Measurements from ENCODE around the gene CADM4.
"Not testable (repeated sequence)": the region's sequence is repeated elsewhere in the genome, so short reads cannot be mapped to it uniquely, and the experiment has no call there.

The CADM4 gene

DNA sequence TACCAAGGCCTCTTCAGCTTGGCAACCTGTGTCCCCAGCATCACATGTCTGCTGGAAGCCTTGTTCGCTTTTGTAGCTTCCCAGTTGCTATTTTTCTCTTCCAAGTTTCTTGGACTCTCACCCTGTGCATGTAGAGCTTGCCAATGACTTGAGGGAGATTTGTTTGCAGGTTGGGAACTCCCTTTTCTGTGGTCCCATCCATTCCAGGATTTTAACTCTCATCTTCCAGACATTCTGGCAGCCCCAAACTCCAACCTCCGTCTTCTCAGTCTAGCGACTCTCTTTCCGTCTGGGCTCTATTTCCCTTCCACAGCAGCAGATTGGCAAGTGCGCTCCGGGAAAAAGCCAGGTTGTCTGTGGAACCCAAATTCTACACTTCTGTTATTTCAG is 21.3 kb upstream of the CADM4 start:
- DNase-seq = no peak

DNA sequence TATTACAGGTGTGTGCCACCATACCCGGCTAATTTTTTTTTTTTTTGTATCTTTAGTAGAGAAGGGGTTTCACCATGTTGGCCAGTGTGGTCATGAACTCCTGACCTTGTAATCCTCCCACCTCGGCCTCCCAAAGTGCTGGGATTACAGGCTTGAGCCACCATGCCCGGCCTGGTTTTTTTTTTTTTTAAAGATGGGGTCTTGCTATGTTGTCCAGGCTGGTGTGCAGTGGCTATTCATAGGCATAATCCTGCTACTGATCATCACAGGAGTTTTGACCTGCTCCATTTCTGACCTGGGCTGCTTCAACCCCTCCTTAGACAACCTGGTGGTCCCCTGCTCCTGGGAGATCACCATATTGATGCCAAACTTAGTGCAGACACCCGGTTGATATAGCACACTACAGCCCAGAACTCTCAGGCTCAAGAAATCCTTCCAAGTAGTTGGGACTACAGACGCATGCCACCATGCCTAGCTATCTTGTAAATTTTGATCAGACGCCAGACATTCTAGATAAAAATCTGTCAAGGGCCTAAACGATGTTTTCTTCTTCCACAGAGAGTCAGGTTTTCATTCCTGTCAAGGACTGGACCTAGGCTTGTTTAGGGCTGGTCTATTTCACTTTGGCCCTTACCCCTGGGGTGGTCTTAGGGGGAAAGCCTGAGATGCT is 20.8 kb upstream of the CADM4 start:
- DNase-seq = no peak

DNA sequence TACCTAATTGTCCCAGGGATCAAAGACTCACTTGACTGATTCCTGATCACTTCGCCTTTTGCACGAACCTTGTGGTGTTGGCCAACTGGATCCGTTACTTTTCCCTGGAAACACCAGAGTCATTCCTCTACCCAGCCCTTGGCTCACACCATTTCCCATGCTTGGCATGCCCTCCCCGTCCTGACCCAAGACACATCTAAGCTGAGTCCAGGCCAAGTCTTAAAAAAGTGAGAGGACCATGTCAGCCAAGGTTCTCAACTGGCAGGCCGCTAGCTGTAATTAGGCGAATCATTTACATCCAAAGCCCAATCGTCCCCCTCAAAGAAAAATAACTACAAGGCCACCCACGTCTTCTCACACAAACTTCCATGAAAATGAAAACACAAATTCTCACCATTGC is 18.8 kb upstream of the CADM4 start:
- DNase-seq = no peak

DNA sequence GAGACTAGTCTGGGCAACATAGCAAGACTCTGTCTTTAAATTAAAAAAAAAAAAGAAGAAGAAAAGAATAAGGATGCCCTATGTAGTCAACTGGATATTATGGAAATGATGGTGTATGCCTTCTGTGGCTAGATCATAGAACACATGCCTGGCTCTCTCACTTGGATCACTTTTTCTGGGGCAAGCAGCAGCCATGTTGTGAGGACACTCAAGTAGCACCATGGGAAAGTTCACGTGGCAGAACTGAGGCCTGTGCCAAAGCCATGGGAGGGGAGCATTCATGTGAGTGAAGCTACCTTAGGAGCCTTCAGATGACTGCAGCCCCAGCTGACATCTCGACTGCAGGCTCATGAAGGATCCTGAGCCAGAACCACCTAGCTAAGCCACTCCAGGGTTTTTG is 18.4 kb upstream of the CADM4 start:
- DNase-seq = no peak

DNA sequence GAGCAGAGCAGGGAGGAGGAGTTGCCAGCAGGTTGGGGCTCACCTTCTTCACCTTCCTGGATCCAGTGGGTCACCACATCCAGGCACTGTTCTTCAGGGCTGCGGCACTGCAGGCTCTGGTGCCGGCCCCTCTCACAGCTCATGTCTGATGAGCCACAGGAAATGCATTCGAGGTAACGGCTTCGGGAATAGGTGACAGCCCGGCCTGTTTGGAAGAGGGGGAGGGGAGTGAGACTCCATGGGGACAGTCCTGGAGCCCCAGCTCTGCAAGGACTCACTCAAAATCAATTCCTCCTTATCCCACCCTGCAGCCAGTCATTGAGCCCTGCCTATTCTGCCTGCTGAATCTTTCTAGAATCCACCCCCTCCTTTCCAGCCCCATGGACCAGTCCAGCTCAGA is 16.8 kb upstream of the CADM4 start:
- DNase-seq = no peak

DNA sequence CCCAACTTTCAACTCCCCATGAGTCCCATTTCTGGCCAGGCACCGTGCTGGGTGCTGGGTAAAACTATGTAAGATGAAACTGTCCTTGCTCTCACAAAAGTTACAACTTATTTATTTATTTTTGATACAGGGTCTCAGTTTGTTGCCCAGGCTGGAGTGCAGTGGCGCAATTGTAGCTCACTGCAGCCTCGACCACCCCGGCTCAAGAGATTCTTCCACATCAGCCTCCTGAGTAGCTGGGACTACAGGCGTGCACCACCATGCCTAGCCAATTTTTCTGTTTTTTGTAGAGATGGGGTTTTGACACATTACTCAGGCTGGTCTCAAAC is 12.9 kb upstream of the CADM4 start:
- no peak for DNase-seq

- peak; percentile 18 to 49 for DNase-seq
Measured at GRCh38 chr19:43651758-43652545, 12.3 kb upstream of the CADM4 start.

GRCh38 chr19:43650276-43650675 is 10.6 kb upstream of the CADM4 start:
- DNase-seq = not testable (repeated sequence)

DNA sequence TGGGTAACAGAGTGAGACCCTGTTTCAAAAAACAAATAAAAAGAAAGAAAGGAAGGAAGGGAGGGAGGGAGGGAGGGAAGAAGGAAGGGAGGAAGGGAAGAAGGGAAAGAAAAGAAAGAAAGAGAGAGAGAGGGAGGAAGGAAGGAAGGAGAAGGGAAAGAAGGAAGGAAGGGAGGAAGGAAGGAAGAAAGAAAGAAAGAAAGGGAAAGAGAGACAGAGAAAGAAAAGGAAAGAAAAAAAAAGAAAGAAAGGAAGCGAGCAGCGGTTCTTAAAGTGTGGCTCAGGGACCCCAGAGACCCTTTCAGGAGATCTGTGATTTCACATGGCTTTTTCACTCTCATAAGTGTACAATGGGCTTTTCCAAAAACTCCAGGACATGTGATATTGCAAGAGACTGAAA is 9.9 kb upstream of the CADM4 start:
- DNase-seq = no peak

DNA sequence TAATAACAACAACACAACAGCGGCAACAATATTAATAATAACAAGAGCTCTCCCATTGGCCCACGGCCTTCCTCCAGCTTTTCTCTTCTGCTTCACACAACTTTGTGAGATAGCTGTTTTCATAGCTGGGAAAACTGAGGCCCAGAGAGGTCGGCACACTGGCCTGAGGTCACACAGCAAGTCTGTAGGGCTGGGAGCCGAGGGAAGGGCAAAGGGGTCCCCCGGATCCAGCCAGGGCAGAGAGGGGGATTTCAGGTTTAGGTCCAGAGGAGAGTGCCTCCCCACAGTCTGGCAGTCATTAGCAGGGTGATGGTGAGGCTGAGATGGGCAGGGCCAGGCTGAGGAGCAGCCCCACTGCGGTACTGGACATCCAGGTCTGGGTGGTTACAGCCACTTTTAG is 9.0 kb upstream of the CADM4 start:
- no peak for DNase-seq

DNA sequence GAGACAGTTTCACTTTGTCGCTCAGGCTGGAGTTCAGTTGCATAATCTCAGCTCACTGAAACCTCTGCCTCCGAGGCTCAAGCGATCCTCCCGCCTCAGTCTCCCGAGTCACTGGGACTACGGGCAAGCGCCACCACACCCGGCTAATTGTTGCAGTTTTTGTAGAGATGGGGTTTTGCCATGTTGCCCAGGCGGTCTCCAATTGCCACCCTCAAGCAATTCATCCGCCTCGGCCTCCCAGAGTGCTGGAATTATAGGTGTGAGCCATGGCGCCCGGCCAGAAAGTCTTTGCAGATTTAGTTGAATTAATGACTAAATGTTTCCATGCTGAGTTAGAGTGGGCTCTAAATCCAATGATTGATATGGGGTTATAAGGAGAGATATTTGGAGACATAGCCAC is 4.5 kb upstream of the CADM4 start:
- DNase-seq = no peak

GRCh38 chr19:43643326-43643725 is 3.7 kb upstream of the CADM4 start:
- no peak for DNase-seq

GRCh38 chr19:43642531-43642930 is 2.9 kb upstream of the CADM4 start:
- no peak for DNase-seq

- DNase-seq = no peak
Measured at GRCh38 chr19:43641333-43641732, 1.7 kb upstream of the CADM4 start.

GRCh38 chr19:43640424-43640757 is 741 bp upstream of the CADM4 start:
- no peak for DNase-seq

DNA sequence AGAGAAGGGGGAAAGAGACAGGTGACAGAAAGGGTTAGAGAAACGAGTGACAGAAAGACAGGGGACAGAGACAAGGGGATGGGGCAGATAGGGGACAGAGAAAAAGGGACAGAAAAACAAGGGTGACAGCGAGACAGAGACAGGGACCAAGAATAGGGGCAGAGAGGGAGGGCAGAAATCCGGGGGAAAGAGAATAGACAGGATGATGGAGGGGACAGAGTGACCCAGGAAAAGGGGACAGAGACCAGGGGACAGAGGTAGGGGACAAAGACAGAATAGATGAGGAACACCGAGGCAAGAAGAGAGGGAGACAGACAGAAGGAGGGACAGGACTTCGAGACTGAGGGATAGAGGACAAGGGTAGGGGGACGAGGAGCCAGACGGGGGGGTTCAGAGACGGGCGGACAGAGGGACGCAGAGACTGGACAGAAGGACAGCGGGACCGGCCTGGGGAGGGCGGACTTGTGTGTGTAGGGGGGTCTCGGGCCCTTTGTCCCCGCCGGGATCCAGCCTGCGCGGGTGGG is 593 bp downstream of the CADM4 start:
- DNase-seq = no peak

- no peak for DNase-seq
Measured at GRCh38 chr19:43638214-43638994, 1.2 kb downstream of the CADM4 start.

GRCh38 chr19:43636121-43636683 is 3.4 kb downstream of the CADM4 start:
- DNase-seq = no peak

DNA sequence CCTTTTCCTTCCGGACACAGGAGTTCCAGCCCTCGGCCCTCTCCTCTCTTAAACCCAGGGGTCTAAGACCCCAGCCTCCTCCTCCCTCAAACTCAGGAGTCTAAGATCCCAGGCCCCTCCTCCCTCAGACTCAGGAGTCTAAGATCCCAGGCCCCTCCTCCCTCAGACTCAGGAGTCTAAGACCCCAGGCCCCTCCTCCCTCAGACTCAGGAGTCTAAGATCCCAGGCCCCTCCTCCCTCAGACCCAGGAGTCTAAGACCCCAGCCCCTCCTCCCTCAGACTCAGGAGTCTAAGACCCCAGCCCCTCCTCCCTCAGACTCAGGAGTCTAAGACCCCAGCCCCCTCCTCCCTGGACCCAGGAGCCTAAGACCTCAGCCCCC is 4.1 kb downstream of the CADM4 start:
- DNase-seq = not testable (repeated sequence)

GRCh38 chr19:43634872-43635560 is 4.6 kb downstream of the CADM4 start:
- no peak for DNase-seq

- DNase-seq = no peak
Measured at GRCh38 chr19:43634506-43634871, 5.2 kb downstream of the CADM4 start.

GRCh38 chr19:43634068-43634467 is 5.6 kb downstream of the CADM4 start:
- DNase-seq = no peak

DNA sequence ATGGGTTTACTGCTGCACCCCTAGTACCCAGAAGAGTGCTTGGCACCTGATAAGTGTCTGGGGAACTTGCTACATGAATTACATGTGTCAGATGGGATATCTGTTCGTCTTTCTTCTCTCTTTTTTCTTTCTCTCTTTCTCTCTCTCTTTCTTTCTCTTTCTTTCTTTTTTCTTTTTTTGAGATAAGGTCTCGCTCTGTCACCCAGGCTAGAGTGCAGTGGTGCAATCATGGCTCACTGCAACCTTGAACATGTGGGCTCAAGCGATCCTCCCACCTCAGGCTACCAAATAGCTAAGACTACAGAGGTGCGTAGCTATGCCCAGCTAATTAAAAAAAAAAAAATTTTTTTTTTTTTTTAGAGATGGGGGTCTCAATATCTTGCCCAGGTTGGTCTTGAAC is 6.1 kb downstream of the CADM4 start:
- DNase-seq = no peak
